Prostate gland (tissue), 2 donors: ENCODE results near the gene AFF3.

Experiments used
- POLR2AphosphoS5 ChIP-seq: sonication (generic); formaldehyde crosslinking; IDR thresholded peaks from one replicate; pipeline ENCODE4 v1.6.1; 2017; ENCODE audit warnings: antibody characterized with exemption
- TF ChIP-seq, protein P1 (sequence below), 4 experiments: fragments of 200-600 bp in 2 of 4; fragments of 450-650 bp in 2 of 4; sonication (generic) in 2 of 4; IDR thresholded peaks; 1 replicate in 3 of 4; 2 replicates in 1 of 4; pipeline ENCODE4 v1.5.1; 2016 to 2019; ENCODE audit warnings: antibody characterized with exemption in 4 of 4, mild to moderate bottlenecking in 2 of 4, moderate library complexity in 2 of 4

DNA sequence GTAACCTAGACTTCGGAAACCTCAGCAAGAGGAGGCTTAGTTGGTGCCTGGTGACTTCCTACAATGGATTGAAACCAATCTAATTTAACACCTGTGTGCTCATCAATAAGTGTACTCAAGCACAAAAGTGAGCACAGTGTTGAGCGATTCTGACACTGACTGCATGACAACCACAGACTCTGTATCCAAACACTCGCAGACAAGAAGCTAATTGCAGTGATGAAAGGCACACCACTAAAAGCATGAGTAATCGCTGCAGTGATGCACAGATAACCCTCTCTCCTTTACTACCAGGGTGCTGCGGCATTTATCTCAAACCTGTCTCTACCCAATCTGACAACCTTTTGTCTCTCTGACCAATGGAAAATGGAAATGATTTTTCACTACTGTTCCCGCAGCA is 168.1 kb downstream of the AFF3 start:
- TF ChIP-seq POLR2AphosphoS5, result no peak
- TF ChIP-seq, protein P1, sequence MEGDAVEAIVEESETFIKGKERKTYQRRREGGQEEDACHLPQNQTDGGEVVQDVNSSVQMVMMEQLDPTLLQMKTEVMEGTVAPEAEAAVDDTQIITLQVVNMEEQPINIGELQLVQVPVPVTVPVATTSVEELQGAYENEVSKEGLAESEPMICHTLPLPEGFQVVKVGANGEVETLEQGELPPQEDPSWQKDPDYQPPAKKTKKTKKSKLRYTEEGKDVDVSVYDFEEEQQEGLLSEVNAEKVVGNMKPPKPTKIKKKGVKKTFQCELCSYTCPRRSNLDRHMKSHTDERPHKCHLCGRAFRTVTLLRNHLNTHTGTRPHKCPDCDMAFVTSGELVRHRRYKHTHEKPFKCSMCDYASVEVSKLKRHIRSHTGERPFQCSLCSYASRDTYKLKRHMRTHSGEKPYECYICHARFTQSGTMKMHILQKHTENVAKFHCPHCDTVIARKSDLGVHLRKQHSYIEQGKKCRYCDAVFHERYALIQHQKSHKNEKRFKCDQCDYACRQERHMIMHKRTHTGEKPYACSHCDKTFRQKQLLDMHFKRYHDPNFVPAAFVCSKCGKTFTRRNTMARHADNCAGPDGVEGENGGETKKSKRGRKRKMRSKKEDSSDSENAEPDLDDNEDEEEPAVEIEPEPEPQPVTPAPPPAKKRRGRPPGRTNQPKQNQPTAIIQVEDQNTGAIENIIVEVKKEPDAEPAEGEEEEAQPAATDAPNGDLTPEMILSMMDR (IDR thresholded peaks at IDR 0.05), result no peak
